Measurements from ENCODE around the gene PHOX2B. TPM values are rescaled to one million over a fixed set of nuclear protein-coding genes. Genes with fewer than 3 reads are reported as not detected.

Gene PHOX2B
- under 1 TPM in 3 of 5 donors, not detected in 2; 0.07 to 0.17 (median 0.08) TPM for polyA plus RNA-seq (ENCODE audit: insufficient read depth in 1 of 5, insufficient read length in 5 of 5, low replicate concordance in 1 of 5)
- long read RNA-seq, donor 1, result 0 reads
- long read RNA-seq, donor 2, result 0 reads
- long read RNA-seq, donor 3, result 0 reads
- long read RNA-seq, donor 4, result 0 reads
- long read RNA-seq, donor 5, result 0 reads
- long read RNA-seq, donor 6, partial matches to known transcripts, result 0 of 1 reads
- long read RNA-seq, donor 6, other reads (novel, unspliced or antisense), result 0 of 1 reads
- long read RNA-seq, donor 7, result 0 reads
- long read RNA-seq, donor 8, result 0 reads

DNA sequence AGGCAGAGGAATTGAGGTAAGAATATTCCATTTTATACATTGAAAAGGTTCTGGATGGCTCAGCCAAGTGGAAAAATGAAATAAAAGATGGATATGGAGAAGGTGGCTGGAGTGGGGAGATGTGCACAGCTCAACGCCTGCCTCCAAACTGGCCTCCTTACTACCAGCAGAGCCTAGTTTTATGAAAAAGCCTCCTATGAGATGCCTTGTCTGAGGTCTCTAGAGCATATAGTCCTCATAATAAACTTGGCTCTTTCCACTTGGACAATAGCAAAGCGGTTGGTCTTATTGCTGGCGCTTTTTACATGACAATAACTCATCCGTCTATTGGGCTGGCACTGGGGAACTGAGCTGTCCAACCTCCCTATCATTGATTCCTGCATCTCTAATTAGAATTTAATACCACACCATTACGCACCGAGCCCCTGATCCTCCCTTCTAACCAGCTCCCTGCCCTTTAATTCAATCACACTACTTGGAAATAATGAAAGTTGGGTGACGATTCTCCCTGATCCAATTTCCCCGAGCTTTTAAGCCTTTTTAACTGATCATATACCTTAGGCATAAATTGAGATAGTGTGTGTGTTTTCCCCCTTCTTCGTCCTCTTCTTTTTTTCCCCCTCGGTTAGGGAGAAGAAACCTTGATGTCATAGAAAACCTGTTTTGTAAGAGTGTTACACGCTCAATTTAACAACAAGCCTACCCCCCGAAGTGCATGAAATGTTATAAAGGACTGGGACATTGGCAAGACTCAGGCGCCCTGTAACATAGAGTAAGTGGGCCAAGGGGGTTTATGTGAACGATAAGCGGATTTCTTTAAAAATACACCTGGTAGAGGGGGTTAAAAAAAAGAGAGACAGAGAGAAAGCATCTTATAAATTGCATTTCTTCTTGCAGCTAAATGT, at the start of gene PHOX2B:
Gene PHOX2B (minus strand): TSS at position 155 of the 905 bp plus-strand sequence. CDS start 115 bp downstream, at position 40.
- DNase-seq, result no peak

DNA sequence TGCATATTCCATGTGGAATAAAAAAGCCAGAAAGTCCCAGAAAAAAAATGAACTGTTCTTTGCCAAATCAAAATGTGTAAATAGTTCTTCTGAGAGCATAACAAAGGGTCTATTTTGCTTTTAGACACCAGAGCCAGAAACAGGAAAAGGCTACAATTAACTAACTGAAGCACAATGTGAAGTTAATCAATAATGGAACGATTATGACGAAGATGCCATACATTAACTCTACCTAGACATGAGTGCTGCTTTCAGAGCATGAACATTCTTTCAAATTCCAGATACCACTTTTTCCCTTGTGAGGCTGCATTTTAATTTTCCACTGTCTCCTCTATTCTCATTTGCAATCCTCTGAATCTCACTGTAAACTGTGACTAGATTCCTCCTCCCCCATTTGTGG, 48.7 kb upstream of the PHOX2B start:
- no peak for DNase-seq

DNA sequence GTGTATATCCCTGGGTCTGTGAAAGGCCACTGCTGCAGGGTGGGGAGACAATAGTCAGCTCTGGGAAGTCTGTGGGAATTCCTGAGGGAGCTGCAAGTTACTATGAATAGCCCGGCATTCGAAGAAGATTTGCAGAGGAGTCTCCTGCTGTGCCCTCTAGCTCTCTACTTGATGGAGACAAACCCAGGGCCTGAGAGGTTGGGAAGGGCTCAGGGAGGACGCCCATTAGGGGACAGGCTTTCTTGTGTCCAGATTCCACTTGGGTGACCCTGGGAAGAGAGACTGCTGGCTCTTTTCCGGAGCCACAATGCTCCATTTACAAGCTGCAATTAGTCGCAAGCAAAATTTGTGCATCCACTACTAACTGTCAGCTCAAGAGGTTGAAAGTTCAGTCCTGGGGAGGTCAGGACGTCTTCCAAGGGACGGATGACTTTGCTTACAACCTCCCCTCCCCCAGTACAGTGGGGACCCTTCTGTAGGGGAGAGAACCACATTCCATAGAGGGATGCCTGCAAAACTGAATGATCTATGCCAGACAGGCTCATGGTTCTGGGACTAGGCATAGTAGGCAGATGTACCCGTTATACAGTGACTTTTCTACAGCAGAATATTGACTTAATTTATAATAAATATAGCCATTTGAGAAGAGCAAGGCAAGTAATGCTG, 48.2 kb upstream of the PHOX2B start:
- no peak for DNase-seq

DNA sequence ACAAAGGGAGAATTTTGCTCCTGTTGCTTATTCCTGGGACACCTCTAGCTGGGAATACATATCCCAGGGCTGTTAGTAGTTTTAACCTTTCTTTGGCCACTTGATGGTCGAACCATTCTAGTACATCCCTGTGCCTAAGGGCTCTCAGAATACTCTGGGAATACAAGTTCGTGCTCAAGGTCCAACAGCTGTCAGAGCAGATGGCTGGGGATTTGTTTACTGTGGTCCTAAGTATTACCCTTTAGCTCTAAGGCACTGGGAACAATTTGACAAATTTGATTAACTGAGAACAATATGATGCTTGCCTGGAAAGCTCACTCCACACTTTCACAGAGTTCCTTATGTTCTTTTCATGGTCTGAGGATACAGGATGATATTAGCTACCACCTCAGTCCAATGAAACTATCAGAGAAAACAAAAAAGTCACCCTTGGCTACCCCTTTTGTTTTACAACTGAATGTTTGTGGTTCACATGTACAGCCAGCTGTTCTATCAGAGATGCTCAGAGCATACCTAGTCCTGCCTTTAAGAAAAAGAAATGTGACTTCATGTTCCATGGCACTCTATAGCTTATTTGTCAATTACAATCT, 47.4 kb upstream of the PHOX2B start:
- no peak for DNase-seq

DNA sequence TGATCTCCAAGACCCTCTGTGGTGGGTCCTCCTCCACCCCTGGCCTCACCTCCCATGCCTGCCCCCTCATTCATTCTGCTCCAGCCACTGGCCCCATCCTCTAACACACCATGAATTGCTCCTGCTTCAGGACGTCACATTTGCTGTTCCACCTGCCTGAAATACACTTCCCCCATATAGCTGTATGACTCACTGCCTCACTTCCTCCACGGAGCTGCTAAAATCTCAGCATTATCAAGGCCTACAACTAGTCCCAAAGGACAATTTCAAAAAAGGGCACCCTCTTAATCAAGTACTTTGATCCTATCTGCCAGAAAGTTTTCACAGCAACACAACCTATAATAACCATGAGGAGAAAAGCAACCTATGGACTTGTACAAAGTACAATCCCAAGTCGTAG, 43.6 kb upstream of the PHOX2B start:
- no peak for DNase-seq

DNA sequence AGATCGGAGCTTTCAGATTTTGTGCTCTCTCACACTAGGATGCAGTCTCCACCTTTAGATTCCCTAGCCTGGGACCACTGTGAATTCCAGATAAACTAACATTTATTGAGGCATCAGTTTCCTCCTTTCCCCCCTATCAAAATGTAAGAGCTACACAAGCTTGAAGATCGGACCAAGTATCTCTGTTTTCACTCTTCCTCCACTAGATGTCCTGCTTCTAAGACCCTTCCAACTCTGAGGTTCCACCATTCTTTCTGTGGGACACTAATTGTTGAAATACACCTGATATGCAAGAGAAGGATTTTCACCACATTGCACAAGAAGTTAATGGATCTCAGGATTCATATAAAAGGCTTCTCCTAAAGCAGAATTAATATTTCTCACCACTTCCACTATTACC, 43.0 kb upstream of the PHOX2B start:
- no peak for DNase-seq

DNA sequence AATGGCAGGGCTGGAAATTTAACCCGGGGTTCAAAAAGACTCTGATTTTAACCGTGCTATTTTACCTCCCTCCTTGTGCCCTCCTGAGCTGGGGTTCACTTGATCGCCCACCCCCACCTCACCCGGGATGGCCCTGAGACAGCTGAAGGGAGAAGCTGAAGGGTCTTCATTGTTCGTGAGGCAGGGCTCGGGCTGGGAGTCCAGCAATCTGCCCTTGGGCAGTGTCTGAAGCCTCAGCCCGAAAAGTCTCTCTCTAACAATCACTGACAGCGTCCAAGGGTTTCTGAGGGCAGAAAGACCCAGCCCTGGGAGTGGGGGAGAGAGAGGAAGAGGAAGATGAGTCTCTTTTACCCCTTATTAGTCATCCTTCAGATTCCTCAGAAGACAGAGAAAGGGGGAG, 39.4 kb upstream of the PHOX2B start:
- no peak for DNase-seq

DNA sequence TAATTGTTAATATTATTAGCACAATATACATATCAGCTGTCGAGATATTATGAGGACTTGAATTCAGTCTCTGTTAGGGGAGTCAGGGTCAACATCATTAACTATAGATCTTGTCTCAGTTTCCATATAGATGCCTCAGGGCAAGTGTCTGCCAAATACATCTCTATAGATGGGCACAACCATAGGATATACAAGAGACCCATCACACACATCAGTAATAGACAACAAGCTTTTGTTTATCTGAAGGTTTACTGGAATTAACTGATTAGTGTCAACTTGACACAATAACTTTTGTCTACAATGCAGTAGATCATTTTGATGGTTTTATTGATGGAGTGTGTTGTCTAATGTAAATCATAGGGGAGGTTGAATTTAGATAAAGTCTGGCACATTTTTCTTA, 37.1 kb upstream of the PHOX2B start:
- DNase-seq, result no peak

DNA sequence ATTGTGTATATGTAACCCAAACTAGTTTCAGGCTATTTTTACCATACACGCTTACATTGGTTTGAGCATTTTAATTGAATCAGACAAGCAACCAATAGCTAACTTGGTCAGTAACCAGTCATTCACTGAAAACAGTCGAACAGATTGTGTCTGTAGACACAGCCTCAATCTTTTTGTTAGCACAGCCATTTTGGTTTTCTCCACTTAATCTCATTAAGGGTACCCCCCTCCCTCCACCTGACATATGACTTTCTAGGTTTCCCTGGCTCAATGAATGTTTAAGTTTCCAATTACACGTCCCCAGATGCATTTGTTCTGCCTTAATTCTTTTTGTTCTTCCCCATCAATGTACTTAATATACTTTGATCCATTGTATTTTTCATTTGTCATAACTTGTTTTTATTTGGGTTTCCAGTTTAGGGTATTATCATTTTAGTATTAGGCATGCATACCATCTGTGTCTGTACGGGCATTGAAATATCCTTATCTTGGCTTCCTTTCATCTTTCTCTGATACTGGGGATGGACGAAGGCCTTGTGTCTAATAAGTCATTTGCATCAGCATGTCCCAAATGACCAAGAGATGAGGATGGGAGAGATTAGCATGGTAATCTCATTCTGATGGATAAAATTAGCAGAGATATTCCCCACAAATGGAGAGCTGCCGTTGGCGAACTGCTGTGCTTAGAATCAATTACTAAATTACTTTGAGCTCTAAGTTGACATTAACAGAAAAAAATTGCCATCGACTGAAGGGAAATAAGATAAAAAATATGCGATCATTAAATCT, 35.9 kb upstream of the PHOX2B start:
- DNase-seq, result no peak

DNA sequence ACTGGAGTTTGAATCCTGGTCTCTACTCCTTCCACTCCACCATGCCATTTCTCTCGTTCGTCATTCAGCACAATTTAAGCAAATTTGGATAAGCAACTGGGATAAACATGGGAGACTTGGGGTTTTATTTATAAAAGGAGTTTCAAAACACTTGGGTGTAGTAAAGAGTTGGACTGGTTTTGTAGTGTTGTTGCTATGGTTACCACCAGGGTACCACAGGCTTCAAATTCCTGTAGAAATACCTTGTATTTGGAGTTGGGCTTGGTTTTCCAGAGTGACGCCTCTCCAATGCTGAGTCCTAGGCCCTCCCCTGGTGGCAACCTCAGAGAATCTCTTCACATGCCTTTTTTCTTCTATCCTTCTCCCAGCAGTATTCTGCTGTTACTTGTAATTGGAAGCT, 27.9 kb upstream of the PHOX2B start:
- DNase-seq, result no peak

DNA sequence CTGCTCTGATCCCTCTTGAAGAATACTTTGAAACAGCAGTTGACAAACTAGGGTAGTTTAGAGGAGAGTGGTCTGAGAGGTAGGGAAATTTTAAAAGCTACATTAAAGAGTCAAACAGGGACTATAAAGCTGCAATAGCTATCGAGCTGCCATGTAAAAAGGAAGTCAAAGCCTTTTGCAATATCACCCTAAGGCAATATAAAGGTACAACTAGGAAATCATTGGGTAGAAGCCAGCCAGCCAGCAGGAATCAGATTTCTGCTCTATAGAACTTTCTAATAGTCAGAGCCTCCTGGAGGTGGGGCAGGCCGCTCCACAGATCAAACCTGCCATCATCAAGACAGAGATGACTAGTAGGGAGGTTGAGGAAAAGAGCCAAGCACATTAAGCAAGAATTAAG, 15.2 kb upstream of the PHOX2B start:
- DNase-seq, result no peak

DNA sequence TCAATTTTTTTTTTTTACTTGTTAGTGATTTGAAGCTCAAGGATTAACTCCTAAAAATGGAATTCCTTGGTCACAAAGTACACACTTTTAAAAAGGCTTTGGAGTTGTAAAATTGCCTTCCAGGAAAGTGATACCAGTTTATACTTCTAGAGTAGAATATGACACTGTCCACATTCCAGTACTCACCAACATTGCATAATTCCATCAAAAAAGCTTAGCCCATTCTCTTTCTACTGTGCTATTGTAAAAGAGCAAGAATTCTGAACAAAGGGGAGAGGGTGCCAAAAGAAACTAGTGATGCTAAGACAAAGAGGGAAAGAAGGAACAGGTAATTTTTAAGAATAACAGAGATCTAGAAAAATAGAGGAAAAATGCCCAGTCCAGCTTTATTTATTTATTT, 10.4 kb upstream of the PHOX2B start:
- DNase-seq, result no peak

DNA sequence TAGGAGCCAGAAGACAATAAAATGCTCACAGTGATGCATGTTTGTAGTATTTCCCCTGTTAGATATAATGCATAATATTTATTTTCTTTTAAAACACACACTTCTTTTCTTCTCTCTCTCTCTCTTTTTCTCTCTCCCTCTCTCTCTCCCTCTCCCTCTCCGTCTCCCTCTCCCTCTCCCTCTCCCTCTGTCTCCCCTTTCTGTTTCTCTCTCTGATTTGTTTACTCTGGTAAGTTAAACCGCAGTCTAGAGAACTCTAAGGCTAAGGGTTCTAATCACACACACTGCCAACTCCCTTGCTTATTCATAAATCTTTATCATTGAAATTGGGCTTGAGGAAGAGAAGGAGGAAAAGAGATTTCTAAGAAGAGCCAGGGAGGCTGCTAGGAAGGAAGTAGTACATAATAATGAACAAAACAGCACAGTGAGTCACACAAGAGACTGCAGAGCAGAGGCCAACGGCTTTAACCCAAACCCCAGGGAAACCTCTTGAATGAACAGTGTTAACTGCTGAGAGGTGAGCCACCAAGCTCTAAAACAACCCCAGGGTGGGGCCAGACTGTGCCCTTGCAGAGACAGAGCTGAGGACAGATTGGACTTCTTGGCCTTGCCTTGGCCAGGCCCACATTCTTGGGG, 9.1 kb upstream of the PHOX2B start:
- no peak for DNase-seq

DNA sequence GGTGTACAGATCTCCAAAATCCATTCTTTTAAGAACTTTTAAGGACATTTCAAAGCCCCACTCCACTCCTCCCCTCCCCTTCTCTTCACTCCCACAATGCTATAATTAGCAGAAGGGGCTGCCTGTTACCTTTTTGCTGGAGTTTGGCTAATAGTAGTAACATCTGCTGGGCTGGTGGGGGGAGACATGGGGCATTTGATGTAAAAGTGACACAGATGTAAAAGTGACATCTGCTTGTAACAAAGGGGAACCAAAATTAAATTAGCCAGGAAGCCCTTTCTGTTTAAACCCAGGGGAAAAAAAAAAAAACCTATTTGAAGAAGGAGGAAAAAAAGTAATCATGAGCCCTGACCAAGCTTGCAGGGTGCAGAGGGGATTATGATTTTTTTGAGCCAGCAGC, 5.4 kb upstream of the PHOX2B start:
- no peak for DNase-seq

DNA sequence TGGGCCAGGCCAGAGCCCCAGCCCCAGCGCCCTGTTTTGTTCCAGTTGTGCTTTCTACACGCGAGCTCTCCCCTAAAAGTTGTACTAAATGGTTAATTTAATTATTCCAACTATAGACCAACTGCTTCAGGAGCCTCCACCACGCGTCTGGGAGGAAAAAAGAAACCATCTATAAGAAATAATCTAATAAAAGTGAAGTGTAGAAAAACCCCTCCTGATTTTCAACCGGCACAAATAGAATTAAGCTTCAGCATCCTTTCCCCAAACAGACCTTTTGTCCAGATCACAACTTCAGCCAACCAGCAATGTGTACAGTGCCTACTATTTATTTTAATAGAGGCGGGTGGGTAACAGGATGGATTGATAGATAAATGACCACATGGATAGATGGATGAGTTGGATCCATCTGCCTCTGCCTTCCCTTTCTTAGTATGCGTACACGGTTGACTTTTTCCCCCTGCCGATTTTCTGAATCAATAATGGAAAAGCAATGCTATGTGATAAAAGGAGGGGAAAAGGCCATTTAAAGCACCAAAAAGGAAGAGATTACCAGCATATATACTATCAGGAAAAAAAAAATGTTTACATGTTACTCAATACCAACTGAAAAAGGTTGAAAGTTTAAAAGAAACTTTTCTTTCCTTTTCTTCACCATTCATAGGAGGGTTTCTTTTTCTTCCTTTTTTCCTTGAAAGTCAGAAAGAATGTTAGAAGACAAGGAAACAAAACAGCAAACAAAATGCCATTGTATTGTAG, 3.7 kb upstream of the PHOX2B start:
- no peak for DNase-seq

DNA sequence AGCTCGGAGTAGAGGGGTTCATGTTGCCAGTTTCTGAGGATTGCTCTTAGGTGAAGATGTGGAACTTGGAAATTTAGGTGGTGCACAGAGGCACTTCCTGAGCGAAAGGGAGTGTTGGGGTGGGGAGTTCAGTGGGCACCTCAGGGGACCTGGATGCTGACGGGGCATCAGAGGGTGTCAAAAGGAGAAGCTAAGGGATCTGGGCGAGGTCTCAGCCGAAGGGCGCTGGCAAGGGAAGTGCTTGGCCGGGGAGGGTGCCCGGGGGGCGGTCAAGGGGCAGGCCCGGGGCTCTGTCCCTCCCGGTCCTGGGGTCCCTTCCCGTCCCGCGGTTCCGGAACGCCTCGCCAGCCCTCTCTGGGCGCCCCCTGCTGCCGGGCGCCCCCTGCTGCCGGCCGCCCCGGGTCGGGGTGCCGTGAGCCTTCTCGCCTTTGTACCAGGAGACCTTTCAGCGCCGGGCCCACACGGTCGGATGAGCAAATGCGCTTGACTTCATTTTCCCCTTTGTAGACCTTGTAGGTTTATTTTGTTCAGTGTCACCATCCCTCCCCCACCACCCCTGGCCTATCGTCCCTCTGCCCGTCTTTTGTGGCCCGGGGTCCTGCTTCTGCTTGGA, 3.0 kb upstream of the PHOX2B start:
- DNase-seq, result no peak

DNA sequence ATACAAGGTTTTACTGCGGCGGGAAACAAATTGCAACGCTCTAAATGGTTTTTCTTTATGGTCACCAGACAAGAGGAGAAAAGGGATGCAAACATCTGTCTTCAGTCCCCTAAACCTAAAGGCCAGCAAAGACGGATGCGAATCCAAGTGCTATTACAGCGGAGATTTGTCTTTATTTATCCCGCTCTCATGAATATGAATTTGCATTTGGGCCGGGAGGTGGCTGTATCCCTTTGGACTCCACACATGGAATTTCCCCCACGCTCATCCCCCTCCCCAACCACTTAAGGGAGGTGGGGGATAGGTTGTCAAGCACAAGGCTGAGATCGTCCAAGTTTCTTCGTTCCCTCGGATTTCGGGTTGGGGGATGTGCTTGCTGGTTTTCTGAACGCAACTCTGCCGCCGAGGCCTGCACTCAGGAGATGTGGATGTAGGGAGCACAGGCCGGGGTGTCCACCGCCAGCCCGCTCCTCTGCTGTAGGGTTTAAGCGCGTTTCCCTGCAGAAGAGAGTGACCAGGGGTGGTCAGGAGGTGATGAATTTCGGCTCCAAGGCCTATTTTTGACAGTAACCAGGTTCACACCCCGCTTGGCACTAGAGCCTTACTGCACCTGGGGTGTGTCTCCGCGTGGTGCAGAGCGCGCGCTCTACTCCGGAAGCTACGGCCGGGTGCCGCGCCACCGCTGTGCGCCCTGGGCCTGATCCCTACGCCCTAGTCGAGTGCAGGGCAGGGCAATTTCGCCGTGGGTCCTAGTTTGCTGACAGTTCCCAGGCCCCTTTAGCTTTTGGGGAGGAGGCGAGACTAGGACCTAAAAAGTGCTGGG, 2.3 kb upstream of the PHOX2B start:
- no peak for DNase-seq

DNA sequence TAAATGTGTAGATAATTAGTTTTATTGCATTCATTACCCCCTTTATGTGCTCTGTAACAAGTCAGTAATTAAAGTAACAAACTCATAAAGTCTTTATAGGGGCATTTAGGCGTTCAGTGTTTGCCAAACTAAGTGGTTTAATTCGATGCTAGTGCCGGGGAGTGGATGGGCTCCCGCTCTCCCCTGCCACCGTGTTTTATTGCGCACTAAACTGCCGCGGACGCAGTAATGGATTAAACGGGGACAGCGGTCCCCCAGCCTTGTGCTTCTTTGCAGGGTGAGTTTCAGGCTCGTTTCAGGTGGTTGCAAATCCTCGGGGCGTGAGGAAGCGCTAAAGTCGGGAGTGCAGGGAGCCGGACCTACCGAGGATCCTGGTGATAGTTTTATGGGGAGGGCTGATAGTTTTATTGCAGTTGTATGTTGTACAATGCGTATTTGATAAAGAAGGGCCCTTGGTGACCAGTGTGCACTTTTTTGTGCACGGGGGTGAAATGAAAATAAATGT, 1.6 kb upstream of the PHOX2B start:
- no peak for DNase-seq

DNA sequence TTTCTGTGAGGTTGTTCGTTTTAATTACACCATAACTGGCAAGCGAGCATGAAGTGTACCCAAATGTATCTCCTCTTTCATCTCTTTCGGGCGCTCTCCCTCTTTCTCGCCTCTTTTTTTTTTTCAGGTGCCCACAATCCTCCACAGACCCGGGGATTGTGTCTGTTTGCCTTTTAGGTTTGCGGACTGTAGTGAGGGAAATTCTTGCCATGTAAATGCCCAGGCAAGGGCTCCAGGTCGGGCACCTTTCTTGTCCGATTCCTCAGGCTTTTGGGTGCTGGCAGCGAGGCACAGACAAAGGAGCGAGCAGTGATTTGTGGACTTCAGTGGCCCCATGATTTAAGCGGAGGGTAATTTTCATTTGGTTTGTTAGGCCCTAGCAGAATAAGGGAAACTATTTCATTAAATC, 1.1 kb upstream of the PHOX2B start:
- no peak for DNase-seq
